Osteoblast (primary cell): ENCODE data around the gene CREB5. TPM values are rescaled to one million over a fixed set of nuclear protein-coding genes. Genes with fewer than 3 reads are reported as not detected.
"Not testable (repeated sequence)": the region's sequence is repeated elsewhere in the genome, so short reads cannot be mapped to it uniquely, and the experiment has no call there.

Experiments
- DNase-seq: peaks from one replicate; pipeline ENCODE4 v3.0.0; 2011; ENCODE audit warnings: low spot score, mixed read lengths; ENCODE audit not compliant: insufficient read length; ENCODE audit errors: missing footprints
- H2AFZ ChIP-seq: 2 replicates; pipeline ENCODE4 v1.6.0; 2011; ENCODE audit warnings: mild to moderate bottlenecking, low read length
- H3K27ac ChIP-seq: 2 replicates; pipeline ENCODE4 v1.5.1; 2011; ENCODE audit warnings: mild to moderate bottlenecking, low read depth, low read length, moderate library complexity
- H3K27me3 ChIP-seq: 2 replicates; pipeline ENCODE4 v1.6.0; 2012; ENCODE audit warnings: mild to moderate bottlenecking, control low read depth, inconsistent platforms, low read length, moderate library complexity; ENCODE audit not compliant: insufficient read depth
- H3K36me3 ChIP-seq: 2 replicates; pipeline ENCODE4 v1.5.1; 2011; ENCODE audit warnings: mild to moderate bottlenecking, low read length, control low read depth, moderate library complexity; ENCODE audit not compliant: insufficient read depth
- H3K4me1 ChIP-seq: 2 replicates; pipeline ENCODE4 v1.5.1; 2011; ENCODE audit warnings: mild to moderate bottlenecking, low read length, control low read depth, moderate library complexity; ENCODE audit not compliant: insufficient read depth
- H3K4me2 ChIP-seq: 2 replicates; pipeline ENCODE4 v1.6.0; 2011; ENCODE audit warnings: mild to moderate bottlenecking, low read length; ENCODE audit not compliant: insufficient read depth
- H3K4me3 ChIP-seq: fragments of 200-600 bp; sonication (generic); 3 replicates; pipeline ENCODE4 v1.5.1; 2012; ENCODE audit warnings: mild to moderate bottlenecking, low read length, inconsistent platforms; ENCODE audit not compliant: insufficient read depth
- H3K79me2 ChIP-seq: 2 replicates; pipeline ENCODE4 v1.6.0; 2012; ENCODE audit warnings: mild to moderate bottlenecking, low read length, control low read depth, inconsistent platforms; ENCODE audit not compliant: insufficient read depth
- H3K9me3 ChIP-seq: 2 replicates; pipeline ENCODE4 v1.5.1; 2011; ENCODE audit warnings: low read depth, low read length, control low read depth
- H4K20me1 ChIP-seq: 2 replicates; pipeline ENCODE4 v1.6.0; 2012; ENCODE audit warnings: mild to moderate bottlenecking, low read length, control low read depth; ENCODE audit not compliant: insufficient read depth
- CTCF ChIP-seq: IDR thresholded peaks from 2 replicates; pipeline ENCODE4 v1.5.1; 2011; ENCODE audit warnings: mild to moderate bottlenecking, low read depth, low read length, moderate library complexity; ENCODE audit errors: extremely low read depth
- total RNA-seq: library from RNA; depleted of rRNA; stranded (reverse); fragments of >200 nt; gene quantifications from 2 replicates; pipeline ENCODE4 v1.2.3, GENCODE V29; 2012

The CREB5 gene
- total RNA-seq, 1 donor, result 5.1 TPM

- Histone ChIP-seq H4K20me1 (no peaks in the 10 kb centered on the region), H3K36me3 (no peaks in the 10 kb centered on the region), H3K79me2 (no peaks in the 10 kb centered on the region), H3K27ac (no peak overlapping the region), H2AFZ (no peak overlapping the region), H3K4me2 (no peak overlapping the region), H3K4me1 (peaks cover 7% of the 10 kb centered on the region), H3K4me3 (no peak overlapping the region), H3K9me3 (no peaks in the 10 kb centered on the region), H3K27me3 (no peaks in the 10 kb centered on the region)
- DNase-seq, result no peak
- no peak for TF ChIP-seq CTCF
Observed at GRCh38 chr7:28782362-28782761, 370.0 kb downstream of the CREB5 start.

GRCh38 chr7:28784171-28784902 lies 372.0 kb downstream of the CREB5 start:
- DNase-seq, result no peak
- no peak for TF ChIP-seq CTCF
- Histone ChIP-seq H3K9me3 (no peaks in the 10 kb centered on the region), H3K36me3 (no peaks in the 10 kb centered on the region), H3K4me1 (peaks cover 2% of the 10 kb centered on the region), H3K27ac (peak overlapping the region; percentile 24), H3K27me3 (no peaks in the 10 kb centered on the region), H3K4me2 (no peak overlapping the region), H3K79me2 (no peaks in the 10 kb centered on the region), H3K4me3 (no peak overlapping the region), H4K20me1 (no peaks in the 10 kb centered on the region), H2AFZ (peak overlapping the region; percentile 11)

GRCh38 chr7:28785041-28785995 lies 373.0 kb downstream of the CREB5 start:
- no peak for TF ChIP-seq CTCF
- Histone ChIP-seq H3K9me3 (no peaks in the 10 kb centered on the region), H4K20me1 (no peaks in the 10 kb centered on the region), H3K4me3 (no peak overlapping the region), H2AFZ (peak overlapping the region; percentile 11), H3K4me1 (peaks cover 7% of the 10 kb centered on the region), H3K36me3 (no peaks in the 10 kb centered on the region), H3K4me2 (no peak overlapping the region), H3K27ac (no peak overlapping the region), H3K27me3 (no peaks in the 10 kb centered on the region), H3K79me2 (no peaks in the 10 kb centered on the region)
- DNase-seq, result no peak

GRCh38 chr7:28786156-28786555 lies 373.8 kb downstream of the CREB5 start:
- not testable (repeated sequence) for H3K4me3 ChIP-seq, H3K27ac ChIP-seq, DNase-seq, H3K27me3 ChIP-seq, H3K36me3 ChIP-seq, H3K9me3 ChIP-seq, H2AFZ ChIP-seq, H3K79me2 ChIP-seq, H3K4me2 ChIP-seq, H4K20me1 ChIP-seq
- peaks cover 11% of the 10 kb centered on the region for H3K4me1 ChIP-seq
